K562 (cell line): ENCODE data around the gene COL25A1. TPM values are rescaled to one million over a fixed set of nuclear protein-coding genes. Genes with fewer than 3 reads are reported as not detected.

Experiments used
- ATAC-seq: fragments of 200-7000 bp; cut with Tn5 transposase; 3 replicates; pipeline ENCODE4 v1.9.1; 2020; ENCODE audit warnings: moderate library complexity
- BruUV-seq: library from RNA; stranded (reverse); fragments of 400-500 nt; replicated peaks from 2 replicates; lab custom pipeline; 2021; lab: Mats Ljungman, UMichigan
- CTCF ChIA-PET: fragments of 300-600 bp; formaldehyde crosslinking; extraction: SDS; loops from one replicate; lab custom pipeline; 2021; ENCODE audit warnings: low intra/inter-chr PET ratio; lab: Yijun Ruan, JAX
- POLR2A ChIA-PET: fragments of 300-600, 350-650 bp; sonication (Branson Sonifier 250); formaldehyde crosslinking; extraction: SDS; loops from one replicate; lab custom pipeline; 2021; ENCODE audit warnings: antibody characterized with exemption, inconsistent platforms; lab: Yijun Ruan, JAX
- DNase-seq, 4 experiments: peaks; one replicate each; pipeline versions ENCODE4 v3.0.0 to v3.0.0-alpha.2; 2011 to 2018; ENCODE audit warnings: low spot score in 3 of 4, mixed read lengths in 3 of 4; ENCODE audit errors: extremely low read depth in 1 of 4
- FAIRE-seq: peaks from 2 replicates; lab custom pipeline; 2011; peaks lifted over from hg19 to GRCh38; lab: Jason Lieb, UNC
- H2AFZ ChIP-seq: 2 replicates; pipeline ENCODE4 v1.6.0; 2011; ENCODE audit warnings: low read depth, low read length, control low read depth, inconsistent platforms
- H3K27ac ChIP-seq: fragments of 200-600 bp; 3 replicates; pipeline ENCODE4 v1.8.0; 2011; ENCODE audit warnings: low read depth, mild to moderate bottlenecking, control low read depth, inconsistent platforms, low read length, moderate library complexity, mixed read lengths; ENCODE audit errors: extremely low read depth
- H3K27me3 ChIP-seq, 2 experiments: fragments of 300-600 bp in 1 of 2; 2 replicates in 1 of 2; 3 replicates in 1 of 2; pipeline versions ENCODE4 v1.6.0 to v1.8.0; 2011; ENCODE audit warnings: inconsistent platforms in 2 of 2, low read length in 2 of 2, mild to moderate bottlenecking in 1 of 2, mixed read lengths in 1 of 2, moderate library complexity in 1 of 2; ENCODE audit not compliant: control insufficient read depth in 2 of 2, insufficient read depth in 2 of 2
- H3K36me3 ChIP-seq: fragments of 300-600 bp; 3 replicates; pipeline ENCODE4 v1.8.0; 2011; ENCODE audit warnings: mild to moderate bottlenecking, low read length, inconsistent platforms; ENCODE audit not compliant: control insufficient read depth, insufficient read depth
- H3K4me1 ChIP-seq, 2 experiments: fragments of 200-600 bp in 1 of 2; replicated peaks in 1 of 2; 2 replicates in 1 of 2; 3 replicates in 1 of 2; pipeline versions ENCODE4 v1.5.1 to v1.8.0; 2011; ENCODE audit warnings: inconsistent platforms in 2 of 2, low read length in 2 of 2, mild to moderate bottlenecking in 1 of 2, mixed read lengths in 1 of 2, moderate library complexity in 1 of 2; ENCODE audit not compliant: control insufficient read depth in 2 of 2, insufficient read depth in 2 of 2
- H3K4me2 ChIP-seq: 2 replicates; pipeline ENCODE4 v1.6.1; 2011; ENCODE audit warnings: low read length, control low read depth, inconsistent platforms, mixed read lengths; ENCODE audit not compliant: insufficient read depth
- H3K4me3 ChIP-seq: fragments of 200-600 bp; sonication (generic), shearing (Covaris generic); 2 replicates; pipeline ENCODE4 v1.5.1; 2016; ENCODE audit warnings: control low read depth, inconsistent platforms
- H3K79me2 ChIP-seq: fragments of 200-600 bp; 3 replicates; pipeline ENCODE4 v1.8.0; 2011; ENCODE audit warnings: low read length, inconsistent platforms; ENCODE audit not compliant: control insufficient read depth, insufficient read depth
- H3K9ac ChIP-seq, 2 experiments: 2 replicates each; pipeline versions ENCODE4 v1.6.0 to v1.6.1; 2011; ENCODE audit warnings: low read depth in 2 of 2, low read length in 2 of 2, control low read depth in 1 of 2, inconsistent platforms in 1 of 2, mild to moderate bottlenecking in 1 of 2, mixed read lengths in 1 of 2; ENCODE audit not compliant: insufficient read depth in 1 of 2
- H3K9me1 ChIP-seq: one replicate; pipeline ENCODE4 v1.6.0; 2011; ENCODE audit warnings: inconsistent platforms, mild to moderate bottlenecking, low read length, moderate library complexity; ENCODE audit not compliant: control insufficient read depth, insufficient read depth
- H3K9me3 ChIP-seq: replicated peaks from 2 replicates; pipeline ENCODE4 v1.5.1; 2011; ENCODE audit warnings: low read depth, low read length, inconsistent platforms; ENCODE audit not compliant: control insufficient read depth, insufficient read depth
- H4K20me1 ChIP-seq: replicated peaks from 2 replicates; pipeline ENCODE4 v1.6.1; 2011; ENCODE audit warnings: low read length, inconsistent platforms, mixed read lengths; ENCODE audit not compliant: control insufficient read depth, insufficient read depth
- E4F1 ChIP-seq: fragments of 250-450 bp; sonication (Bioruptor Pico); IDR thresholded peaks from 2 replicates; pipeline ENCODE4 v1.5.0; 2021; ENCODE audit warnings: mild to moderate bottlenecking, borderline replicate concordance
- KAT2B ChIP-seq: IDR thresholded peaks from one replicate; pipeline ENCODE4 v1.6.1; 2012; ENCODE audit warnings: low read depth, mild to moderate bottlenecking, control low read depth, inconsistent platforms, low read length, moderate library complexity
- MAFF ChIP-seq: IDR thresholded peaks from 2 replicates; pipeline ENCODE4 v1.6.1; 2012; ENCODE audit warnings: low read length, improper control_type of control experiment
- RBFOX2 ChIP-seq: fragments of 200-400 bp; formaldehyde crosslinking; IDR thresholded peaks from 2 replicates; pipeline ENCODE4 v1.6.1; 2017; ENCODE audit warnings: low read depth, mild to moderate bottlenecking, low read length, moderate library complexity
- TAF9B ChIP-seq: fragments of 450-650 bp; IDR thresholded peaks from 2 replicates; pipeline ENCODE4 v1.6.1; 2018; ENCODE audit warnings: mild to moderate bottlenecking; ENCODE audit not compliant: partially characterized antibody
- THRAP3 ChIP-seq: fragments of 450-650 bp; IDR thresholded peaks from 2 replicates; pipeline ENCODE4 v1.6.1; 2016; ENCODE audit warnings: mild to moderate bottlenecking, inconsistent platforms, borderline replicate concordance
- ZBTB9 ChIP-seq: fragments of 450-650 bp; formaldehyde crosslinking; IDR thresholded peaks from 2 replicates; pipeline ENCODE4 v1.4.0; 2020; ENCODE audit warnings: mild to moderate bottlenecking, moderate library complexity
- ZKSCAN3 ChIP-seq: fragments of 250-450 bp; sonication (Bioruptor Pico); IDR thresholded peaks from 2 replicates; pipeline ENCODE4 v1.4.0; 2020
- ZNF449 ChIP-seq: fragments of 250-450 bp; sonication (Bioruptor Pico); IDR thresholded peaks from 2 replicates; pipeline ENCODE4 v1.8.0; 2022; ENCODE audit warnings: moderate library complexity, mild to moderate bottlenecking, inconsistent platforms
- WGBS: fragments of 100-300 bp; shearing (Covaris generic); methylation state at CpG from one replicate; pipeline ENCODE4 v1.1.6; 2016; ENCODE audit warnings: low coverage, mixed read lengths; ENCODE audit not compliant: insufficient coverage; ENCODE audit errors: missing lambda C conversion rate; 5-methylcytosine and 5-hydroxymethylcytosine counted together
- in situ Hi-C: fragments of 300-500 bp; cut with MboI; formaldehyde crosslinking; loops from 4 replicates; pipeline ENCODE4 v1.15.0; 2018; ENCODE audit warnings: inconsistent platforms, mixed read lengths
- intact Hi-C: fragments of 100-400 bp; cut with micrococcal nuclease; formaldehyde crosslinking; loops from 2 replicates; pipeline ENCODE4 v1.14.2; 2022
- polyA plus RNA-seq, 8 experiments: library from polyadenylated mRNA; depleted of rRNA in 4 of 8; stranded (reverse) in 5 of 8; unstranded in 3 of 8; fragments of >200 nt; fragmentation: Nextera tagmentation in 2 of 8; fragmentation: Illumina TruSeq in 1 of 8; extraction: Ambion mirVana in 2 of 8; extraction: Trizol in 1 of 8; gene quantifications; 2 replicates each; pipeline versions ENCODE4 v1.2.1 to v1.2.3, GENCODE V29; 2011 to 2014; ENCODE audit warnings: inconsistent platforms in 1 of 8, missing spikeins in 1 of 8
- total RNA-seq, 7 experiments: library from RNA; depleted of rRNA in 6 of 7; stranded (reverse); fragments of >200 nt in 6 of 7; fragmentation: Illumina TruSeq in 2 of 7; extraction: Trizol in 2 of 7; gene quantifications; 2 replicates each; pipeline versions ENCODE4 v1.2.1 to v1.2.3, GENCODE V29; 2011 to 2021; ENCODE audit warnings: low replicate concordance in 1 of 7

Gene COL25A1
- total and polyA plus RNA-seq, 9 of the 15 experiments (the other 6 are each of a cell fraction or from before 2014, with no cell fraction given): 0.03 to 0.62 (median 0.27) TPM

GRCh38 chr4:108926781-108927180, 375.7 kb downstream of the COL25A1 start:
- H3K36me3 ChIP-seq: no peaks in the 10 kb centered on the region
- H4K20me1 ChIP-seq: no peaks in the 10 kb centered on the region
- TF ChIP-seq THRAP3: no peak
- no peak for TF ChIP-seq E4F1
- no peak for TF ChIP-seq ZBTB9 (CRISPR knock-in tag)
- TF ChIP-seq KAT2B: no peak
- TF ChIP-seq ZKSCAN3: no peak
- TF ChIP-seq ZNF449 (CRISPR knock-in tag): no peak
- no peak for TF ChIP-seq RBFOX2
- no peak for TF ChIP-seq MAFF
- no peak for TF ChIP-seq TAF9B
- intact Hi-C loops (no loop called here), in situ Hi-C loops (no loop called here)
- no peaks in the 10 kb centered on the region for H3K9me3 ChIP-seq
- ATAC-seq (no peak), DNase-seq (no peak), FAIRE-seq (no peak)
- H3K4me2 ChIP-seq: no peak overlapping the region
- H3K9me1 ChIP-seq: no peaks in the 10 kb centered on the region
- POLR2A ChIA-PET: interaction anchor here (0.7 to 1.0 kb wide), 2 partner anchors 10 to 740 kb away, joined by 3 read pairs; no protein-coding TSS in a partner anchor
- H3K9ac ChIP-seq: no peak overlapping the region
- peak overlapping the region; percentile 36 for H2AFZ ChIP-seq
- no peak overlapping the region for H3K4me3 ChIP-seq
- no peak overlapping the region for H3K27ac ChIP-seq
- CTCF ChIA-PET: no interaction called here
- peaks cover 0 to 6% of the 10 kb centered on the region in 2 experiments; a peak in 1 of 5 replicates for H3K4me1 ChIP-seq
- WGBS: 66% methylated on average over 3 of the region's 3 CpGs
- no peaks in the 10 kb centered on the region for H3K27me3 ChIP-seq
- no TSS peak for BruUV-seq
- H3K79me2 ChIP-seq: no peaks in the 10 kb centered on the region
